SKM-1 treated with dmso at 0.1 percent for 144 hours (cell line): ENCODE measurements around the gene OR10A6.

Experiments
- DNase-seq: peaks from one replicate; lab custom pipeline; 2025; ENCODE audit not compliant: unreplicated experiment; lab: John Stamatoyannopoulos, UW

Gene OR10A6

GRCh38 chr11:7931168-7931567 lies at the start of gene OR10A6:
TSS of gene OR10A6 (minus strand) at chr11:7931268. CDS start at chr11:7928662, 2,606 bp downstream.
- no peak for DNase-seq

- no peak for DNase-seq
Measured at GRCh38 chr11:7977232-7977917, 46.3 kb upstream of the OR10A6 start.

DNA sequence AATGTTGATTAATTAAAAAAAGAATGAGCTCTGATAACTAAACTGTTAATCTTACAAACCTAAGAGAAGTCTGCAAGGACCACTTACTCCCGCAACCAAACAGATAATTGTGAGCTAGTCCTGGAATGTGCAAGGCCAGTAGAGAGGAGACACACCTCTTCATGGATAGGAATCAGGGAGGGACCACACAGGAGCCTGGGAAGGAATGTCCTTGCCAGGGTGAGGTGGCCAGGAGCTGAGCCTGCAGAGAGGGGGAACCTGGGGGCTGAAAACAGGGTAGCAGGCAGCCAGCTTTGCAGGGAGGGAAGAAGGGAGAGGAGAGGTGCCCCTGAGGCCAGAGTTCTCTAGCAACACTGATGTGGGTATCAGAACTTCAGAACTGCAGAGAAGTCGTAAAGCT lies 43.6 kb upstream of the OR10A6 start:
- no peak for DNase-seq

GRCh38 chr11:7973011-7973410 lies 41.9 kb upstream of the OR10A6 start:
- no peak for DNase-seq

DNA sequence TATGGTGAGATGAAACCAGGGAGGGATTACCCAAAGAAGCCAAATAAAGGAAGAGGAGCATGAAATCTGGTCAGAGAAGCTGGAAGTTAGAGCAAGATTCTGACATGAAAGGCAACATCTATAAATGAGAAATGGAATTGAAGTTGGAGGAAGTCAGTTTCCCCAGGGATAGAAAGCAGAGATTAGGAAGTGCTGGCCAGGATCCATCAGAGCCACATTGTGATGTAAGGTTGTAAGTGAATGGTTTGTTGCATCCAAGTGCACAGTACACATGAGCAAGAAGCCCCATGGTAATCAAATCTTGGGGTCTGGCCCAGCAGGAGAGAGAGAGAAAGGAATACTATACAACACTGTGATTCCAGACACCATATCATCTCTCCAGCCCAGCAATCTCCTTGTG lies 40.8 kb upstream of the OR10A6 start:
- DNase-seq = no peak

- DNase-seq = no peak
Measured at GRCh38 chr11:7969756-7970646, 38.9 kb upstream of the OR10A6 start.

DNA sequence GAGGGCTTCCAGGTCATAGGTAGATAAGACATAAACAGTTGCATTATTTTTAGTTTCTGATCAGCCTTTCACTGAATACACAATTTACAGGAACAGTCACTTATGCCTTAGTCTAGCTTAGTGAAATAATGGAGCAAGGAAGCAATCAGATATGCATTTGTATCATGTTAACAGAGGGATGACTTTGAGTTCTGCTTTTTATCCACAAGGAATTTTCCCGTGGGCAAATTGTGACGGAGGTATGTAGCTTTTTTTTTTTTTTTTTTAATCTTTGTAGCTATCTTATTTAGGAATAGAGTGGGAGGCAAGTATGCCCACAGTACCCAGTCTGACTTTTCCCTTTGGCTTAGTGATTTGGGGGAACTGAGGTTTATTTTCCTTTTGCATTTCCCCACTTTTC lies 37.6 kb upstream of the OR10A6 start:
- no peak for DNase-seq

- no peak for DNase-seq
Measured at GRCh38 chr11:7967826-7968225, 36.8 kb upstream of the OR10A6 start.

DNA sequence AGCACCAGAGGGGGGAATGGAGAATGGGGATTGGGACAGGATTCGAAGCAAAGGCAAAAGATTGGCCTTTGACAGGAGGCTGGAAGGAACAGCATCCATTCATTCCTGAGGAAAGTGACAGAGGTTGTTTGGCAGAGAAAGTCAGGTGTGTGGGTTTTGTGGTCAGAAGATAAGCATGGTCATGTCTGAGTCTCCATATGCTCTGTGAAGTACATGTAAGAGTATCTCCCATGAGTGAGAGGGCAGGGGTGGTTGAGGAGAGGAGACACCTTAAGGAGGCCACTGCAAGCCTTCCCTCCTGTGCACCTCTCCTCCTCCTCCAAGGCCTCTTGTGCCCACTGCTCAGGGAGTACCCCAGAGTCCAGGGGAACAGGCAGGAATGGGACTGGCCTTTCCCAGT lies 36.0 kb upstream of the OR10A6 start:
- DNase-seq = no peak

DNA sequence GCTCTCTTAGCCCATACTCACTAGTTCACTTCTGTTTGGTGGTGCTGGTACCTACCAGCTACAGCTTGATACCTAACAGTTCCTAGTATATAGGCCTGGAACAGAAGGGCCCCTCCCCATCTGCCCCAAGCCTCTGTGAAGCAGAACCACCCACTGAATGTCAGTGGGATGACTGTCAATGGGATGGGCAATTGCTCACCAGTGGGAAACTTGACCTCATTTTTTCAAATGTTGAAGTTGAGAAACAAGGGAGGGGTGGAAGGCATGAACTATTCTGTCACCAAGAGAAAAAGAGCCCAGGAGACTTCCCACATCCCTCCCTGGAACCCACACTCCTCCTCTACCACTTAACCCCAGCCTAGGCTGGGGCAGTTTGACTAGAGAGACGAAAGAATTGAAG lies 34.3 kb upstream of the OR10A6 start, which contains the start of gene NLRP10:
Gene NLRP10 (minus strand): TSS at position 62 of the 400 bp plus-strand sequence. CDS start 1,952 bp downstream, outside the sequence.
- DNase-seq = no peak

GRCh38 chr11:7964873-7965272 lies 33.8 kb upstream of the OR10A6 start:
- no peak for DNase-seq

DNA sequence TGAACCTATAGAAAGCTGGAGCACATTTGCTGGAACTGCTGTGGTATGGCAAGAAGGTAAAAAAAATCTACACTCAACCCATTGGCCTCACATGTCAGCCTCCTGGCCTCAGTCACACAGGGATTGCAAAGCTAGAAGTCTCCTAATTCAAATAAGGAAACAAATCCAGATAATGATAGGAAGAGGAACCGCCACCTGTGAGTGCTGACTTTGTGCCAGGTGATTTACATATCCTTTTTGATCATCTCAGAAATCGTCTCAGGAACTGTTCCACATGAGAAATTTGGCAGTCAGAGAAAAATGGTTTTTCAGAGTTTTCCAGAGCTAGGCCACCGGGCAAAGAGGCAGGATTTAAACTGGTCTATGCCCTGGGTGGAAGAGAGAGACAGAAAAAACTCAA lies 33.2 kb upstream of the OR10A6 start:
- no peak for DNase-seq

GRCh38 chr11:7955191-7955590 lies 24.1 kb upstream of the OR10A6 start:
- no peak for DNase-seq

DNA sequence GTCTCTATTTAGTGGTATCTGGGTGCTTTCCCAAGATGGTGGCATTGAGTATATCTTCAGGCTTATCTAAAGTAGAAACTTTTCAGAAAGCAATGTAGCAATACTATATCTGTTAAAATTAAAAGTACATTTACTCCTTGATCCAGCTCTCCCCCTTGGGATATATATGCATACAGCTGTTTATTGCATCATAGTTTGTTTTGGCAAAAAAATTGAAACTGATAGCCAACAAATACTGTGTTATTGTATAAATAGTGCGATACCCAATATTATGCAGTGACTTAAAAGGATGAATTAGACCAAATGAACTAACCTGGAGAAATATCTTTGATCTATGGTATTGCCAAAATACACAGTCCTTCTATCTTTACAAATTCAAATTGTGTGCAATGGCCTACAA lies 18.9 kb upstream of the OR10A6 start:
- no peak for DNase-seq

- DNase-seq = no peak
Measured at GRCh38 chr11:7944123-7944522, 13.1 kb upstream of the OR10A6 start.

DNA sequence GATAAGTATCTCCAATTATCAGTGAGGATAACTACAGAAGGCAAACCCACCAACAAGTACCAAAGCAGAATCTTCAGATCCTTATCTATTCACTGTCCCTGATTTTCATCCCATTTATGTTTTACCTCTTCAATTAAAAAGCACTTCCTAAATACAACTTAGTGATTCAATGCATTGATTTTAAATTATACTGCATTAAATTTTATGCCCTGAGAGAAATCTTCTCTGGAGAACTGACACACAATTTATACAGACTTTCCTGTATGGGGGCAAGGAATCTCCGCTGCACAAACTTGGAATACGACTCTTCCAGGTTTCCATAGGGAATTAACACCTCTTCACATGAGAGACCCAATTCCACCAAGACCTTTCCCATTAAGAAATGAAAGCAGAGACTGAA lies 10.5 kb upstream of the OR10A6 start, which contains the start of gene OR10A3:
Gene OR10A3 (minus strand): TSS at position 101 of the 400 bp plus-strand sequence. CDS start 2,188 bp downstream, outside the sequence.
- DNase-seq = no peak

DNA sequence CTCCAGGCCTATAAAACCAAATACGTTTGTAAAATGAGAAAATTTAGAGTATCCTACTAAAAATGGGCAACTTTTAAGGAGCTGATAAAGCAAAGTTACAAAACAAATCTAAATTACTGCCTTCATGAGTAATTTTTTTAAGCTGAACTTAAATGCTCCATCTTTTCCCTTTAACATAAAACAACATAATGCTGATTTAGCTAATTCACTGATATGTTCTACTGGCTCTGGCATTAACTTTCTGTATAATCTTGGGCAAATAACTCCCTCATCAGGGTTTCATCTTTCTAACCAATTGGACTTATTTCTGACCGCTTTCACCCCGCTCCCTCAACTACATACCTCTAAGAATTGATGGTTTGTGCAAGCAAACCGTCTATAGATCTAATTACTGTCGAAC lies 10.1 kb upstream of the OR10A6 start:
- no peak for DNase-seq

DNA sequence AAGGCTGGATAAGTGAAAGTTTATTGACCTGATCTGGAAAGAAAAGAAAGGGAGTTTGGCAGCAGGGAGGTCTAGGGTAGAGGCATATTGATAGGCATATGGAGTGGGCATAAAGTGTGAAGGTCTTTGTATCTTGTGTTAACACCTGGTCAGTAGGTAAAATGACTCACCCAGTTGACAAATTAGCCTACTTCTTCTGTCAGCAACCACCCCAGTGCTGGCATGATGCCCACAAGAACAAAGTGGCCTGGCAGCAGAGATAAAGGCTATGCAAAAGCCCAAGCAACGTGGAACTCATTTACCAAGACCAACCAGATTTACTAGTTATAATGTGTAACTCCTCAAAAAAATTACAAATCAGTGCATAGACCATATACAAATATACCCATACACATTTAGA lies 5.5 kb upstream of the OR10A6 start:
- no peak for DNase-seq

- no peak for DNase-seq
Measured at GRCh38 chr11:7927635-7928034, 3.4 kb downstream of the OR10A6 start.

- no peak for DNase-seq
Measured at GRCh38 chr11:7924536-7924935, 6.5 kb downstream of the OR10A6 start.

GRCh38 chr11:7918141-7918540 lies 12.9 kb downstream of the OR10A6 start:
- DNase-seq = no peak

DNA sequence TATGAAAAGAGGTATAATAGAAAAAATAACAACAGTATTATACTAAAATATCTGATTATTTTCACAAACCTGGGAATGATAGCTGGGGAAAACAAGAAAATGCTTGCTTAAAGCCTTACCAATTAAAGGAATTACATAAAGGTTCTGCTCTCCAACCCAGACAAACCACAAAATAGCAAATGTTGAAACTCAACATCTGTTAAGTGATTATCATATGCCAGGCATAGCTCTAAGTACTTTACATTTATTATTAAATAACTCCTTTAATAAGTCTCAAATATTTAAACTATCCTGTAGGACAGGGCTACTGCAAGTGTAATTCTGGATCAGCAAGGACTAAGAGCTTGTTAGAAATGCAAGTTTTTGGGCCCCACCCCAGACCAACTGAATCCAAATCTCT lies 20.1 kb downstream of the OR10A6 start:
- no peak for DNase-seq
